LNCaP clone FGC (cell line): ENCODE results near the gene SCIN.
"Not testable (repeated sequence)": the region's sequence is repeated elsewhere in the genome, so short reads cannot be mapped to it uniquely, and the experiment has no call there.

Source experiments
- DNase-seq: peaks from one replicate; pipeline ENCODE4 v3.0.0-alpha.2; 2011; ENCODE audit warnings: low read depth
- H3K4me3 ChIP-seq: 2 replicates; pipeline ENCODE4 v1.5.1; 2011; ENCODE audit warnings: mild to moderate bottlenecking, low read depth, low read length, control low read depth
- TF ChIP-seq, protein P1 (sequence below): IDR thresholded peaks from 2 replicates; pipeline ENCODE4 v1.5.1; 2012; ENCODE audit warnings: mild to moderate bottlenecking; ENCODE audit not compliant: control insufficient read depth, insufficient read depth; ENCODE audit errors: extremely low read depth

Gene SCIN

DNA sequence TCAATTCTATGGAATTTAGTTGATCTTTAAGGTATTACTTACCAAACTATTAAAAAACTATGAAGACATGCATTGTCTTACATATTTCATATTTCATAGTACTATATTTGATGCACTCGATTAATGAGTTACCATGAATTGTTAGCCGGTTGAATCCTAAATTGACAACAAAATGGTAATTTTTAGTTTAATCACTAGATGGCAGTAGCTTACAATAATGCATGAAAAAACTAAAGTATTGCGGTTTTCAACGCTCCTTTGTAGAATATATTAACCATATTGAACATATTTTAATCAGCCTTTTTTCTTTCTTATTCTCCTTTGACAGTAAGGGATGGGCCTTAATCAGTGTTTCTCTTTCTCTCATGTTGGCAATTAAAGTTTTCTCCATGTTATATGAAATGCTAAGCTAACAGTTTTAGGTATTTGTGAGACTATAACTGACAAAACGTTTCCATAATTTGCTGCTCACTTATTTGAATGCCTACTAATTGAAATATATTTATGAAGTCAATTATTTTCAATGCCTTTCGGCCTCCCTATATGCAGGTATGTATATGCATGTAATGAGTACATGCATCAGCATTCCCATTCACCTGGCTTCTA, 68.4 kb downstream of the SCIN start:
- H3K4me3 ChIP-seq = no peak overlapping the region
- TF ChIP-seq, protein P1, sequence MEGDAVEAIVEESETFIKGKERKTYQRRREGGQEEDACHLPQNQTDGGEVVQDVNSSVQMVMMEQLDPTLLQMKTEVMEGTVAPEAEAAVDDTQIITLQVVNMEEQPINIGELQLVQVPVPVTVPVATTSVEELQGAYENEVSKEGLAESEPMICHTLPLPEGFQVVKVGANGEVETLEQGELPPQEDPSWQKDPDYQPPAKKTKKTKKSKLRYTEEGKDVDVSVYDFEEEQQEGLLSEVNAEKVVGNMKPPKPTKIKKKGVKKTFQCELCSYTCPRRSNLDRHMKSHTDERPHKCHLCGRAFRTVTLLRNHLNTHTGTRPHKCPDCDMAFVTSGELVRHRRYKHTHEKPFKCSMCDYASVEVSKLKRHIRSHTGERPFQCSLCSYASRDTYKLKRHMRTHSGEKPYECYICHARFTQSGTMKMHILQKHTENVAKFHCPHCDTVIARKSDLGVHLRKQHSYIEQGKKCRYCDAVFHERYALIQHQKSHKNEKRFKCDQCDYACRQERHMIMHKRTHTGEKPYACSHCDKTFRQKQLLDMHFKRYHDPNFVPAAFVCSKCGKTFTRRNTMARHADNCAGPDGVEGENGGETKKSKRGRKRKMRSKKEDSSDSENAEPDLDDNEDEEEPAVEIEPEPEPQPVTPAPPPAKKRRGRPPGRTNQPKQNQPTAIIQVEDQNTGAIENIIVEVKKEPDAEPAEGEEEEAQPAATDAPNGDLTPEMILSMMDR = peak; percentile 48
- DNase-seq = no peak

DNA sequence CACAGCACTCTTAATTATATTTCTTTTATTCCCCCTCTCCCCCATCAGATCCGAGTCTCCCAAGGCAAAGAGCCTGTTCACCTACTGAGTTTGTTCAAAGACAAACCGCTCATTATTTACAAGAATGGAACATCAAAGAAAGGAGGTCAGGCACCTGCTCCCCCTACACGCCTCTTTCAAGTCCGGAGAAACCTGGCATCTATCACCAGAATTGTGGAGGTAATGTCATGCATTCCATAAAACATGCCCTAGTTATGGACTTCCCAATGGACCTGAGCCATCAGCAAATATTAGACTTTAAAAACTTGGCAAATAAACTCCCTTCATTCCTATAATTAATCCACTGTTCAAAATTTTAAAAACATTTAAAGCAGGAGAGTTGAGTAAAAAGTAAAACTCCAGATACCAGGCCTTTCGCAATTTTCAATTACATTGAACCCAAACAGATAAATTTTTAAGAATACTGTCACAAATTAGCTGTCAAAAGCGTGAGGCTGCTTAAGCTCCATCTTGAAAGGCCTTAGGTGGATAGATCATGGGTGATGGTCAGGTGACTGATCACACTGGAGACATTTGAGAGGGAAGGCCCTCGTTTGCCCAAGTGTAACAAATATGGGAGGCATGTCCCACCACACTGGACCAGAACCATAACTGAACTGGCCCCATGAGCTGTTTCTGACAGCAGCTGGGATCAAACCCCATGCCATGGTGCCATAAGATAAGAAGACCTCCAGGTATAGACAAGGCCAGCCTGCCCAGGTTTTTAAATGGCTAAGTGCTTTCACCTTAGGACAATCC, 70.0 kb downstream of the SCIN start:
- no peak overlapping the region for H3K4me3 ChIP-seq
- DNase-seq = no peak
- TF ChIP-seq, protein P1 = no peak

DNA sequence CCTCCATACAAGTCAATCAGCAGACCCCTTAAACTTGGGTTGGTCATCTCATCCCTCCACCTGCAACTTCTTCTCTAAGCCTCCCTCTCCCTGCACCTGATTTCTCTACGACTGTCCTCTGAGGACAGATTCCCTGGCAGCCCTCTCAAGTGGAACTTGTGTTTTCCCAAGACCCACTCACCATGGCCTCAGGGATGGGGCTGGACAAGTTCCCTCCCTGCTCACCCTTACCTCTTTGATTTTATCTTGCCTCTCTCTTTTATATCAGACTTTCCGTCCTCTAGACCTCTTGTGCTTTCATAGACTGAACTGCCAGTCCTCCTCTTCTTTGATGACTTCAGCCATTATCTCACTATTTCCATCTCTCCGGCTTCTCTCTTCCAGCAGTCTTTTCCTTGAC, 70.7 kb downstream of the SCIN start:
- TF ChIP-seq, protein P1 = no peak
- H3K4me3 ChIP-seq = no peak overlapping the region
- no peak for DNase-seq

DNA sequence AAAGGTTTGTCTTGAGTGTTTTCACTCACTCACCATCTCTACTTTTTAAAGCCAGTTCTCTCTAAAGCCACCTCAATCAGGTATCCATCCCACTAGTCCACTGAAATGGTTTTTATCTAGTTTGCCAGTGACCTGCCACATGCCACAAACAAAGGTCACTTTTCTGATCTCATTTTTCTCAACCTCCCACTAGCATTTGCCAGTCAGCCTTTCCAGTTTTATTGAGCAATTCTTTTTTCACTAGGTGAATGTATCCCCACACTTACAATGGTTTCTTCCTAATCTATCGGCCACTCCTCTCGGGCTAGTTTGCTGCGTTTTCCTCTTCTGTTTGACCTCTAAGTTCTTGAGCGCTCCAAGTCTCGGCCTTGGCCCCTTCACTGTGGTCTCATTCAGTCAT, 72.0 kb downstream of the SCIN start:
- TF ChIP-seq, protein P1 = no peak
- H3K4me3 ChIP-seq = no peak overlapping the region
- no peak for DNase-seq

DNA sequence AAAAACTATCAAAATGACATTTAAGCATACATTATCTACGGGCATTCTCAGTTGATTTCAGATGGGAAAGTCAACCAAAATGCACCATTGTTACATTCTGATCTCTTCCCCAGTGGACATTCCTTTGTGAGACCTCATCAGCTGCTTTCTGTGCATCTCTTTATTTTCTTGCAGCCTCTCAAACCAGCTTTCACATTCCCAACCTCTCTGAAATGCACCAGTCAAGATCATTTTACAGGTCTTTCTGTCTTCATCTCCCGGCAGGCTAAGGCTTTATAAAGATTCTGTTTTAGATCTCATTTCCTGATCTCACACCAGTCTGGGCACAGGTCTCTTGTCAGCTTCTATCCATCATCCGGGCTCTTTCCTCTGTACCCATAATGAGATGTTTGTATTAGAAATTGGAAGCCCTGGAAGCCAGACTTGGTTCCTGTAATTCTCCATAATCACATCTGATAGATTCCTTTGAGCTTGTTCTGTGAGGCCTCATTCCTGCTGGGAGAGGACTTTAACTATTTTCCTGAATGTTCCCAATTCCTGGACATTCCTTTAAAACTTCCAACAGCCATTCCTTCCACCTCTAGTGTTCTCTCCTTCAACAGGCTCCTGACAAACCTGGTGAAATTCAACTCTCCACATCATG, 72.6 kb downstream of the SCIN start:
- DNase-seq = no peak
- TF ChIP-seq, protein P1 = no peak
- H3K4me3 ChIP-seq = no peak overlapping the region

DNA sequence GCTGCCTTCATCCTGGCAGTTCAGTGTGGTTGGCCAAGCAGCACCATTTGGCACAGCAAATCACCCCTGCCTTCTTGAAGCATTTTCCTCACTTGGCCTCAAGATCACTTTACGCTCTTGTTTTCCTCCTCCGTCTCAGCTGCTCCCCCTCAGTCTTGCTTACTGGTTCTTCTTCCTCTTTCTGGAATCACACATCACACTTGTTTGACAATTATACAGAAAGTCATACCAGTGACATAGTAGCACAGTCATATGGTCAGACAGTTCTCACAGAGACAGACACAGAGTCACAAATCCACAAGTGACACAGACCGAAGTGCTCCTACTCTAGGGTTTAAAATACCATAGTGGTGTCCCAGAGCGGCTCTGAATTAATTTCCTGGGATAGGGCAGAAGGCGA, 73.1 kb downstream of the SCIN start:
- no peak overlapping the region for H3K4me3 ChIP-seq
- TF ChIP-seq, protein P1 = no peak
- DNase-seq = no peak

DNA sequence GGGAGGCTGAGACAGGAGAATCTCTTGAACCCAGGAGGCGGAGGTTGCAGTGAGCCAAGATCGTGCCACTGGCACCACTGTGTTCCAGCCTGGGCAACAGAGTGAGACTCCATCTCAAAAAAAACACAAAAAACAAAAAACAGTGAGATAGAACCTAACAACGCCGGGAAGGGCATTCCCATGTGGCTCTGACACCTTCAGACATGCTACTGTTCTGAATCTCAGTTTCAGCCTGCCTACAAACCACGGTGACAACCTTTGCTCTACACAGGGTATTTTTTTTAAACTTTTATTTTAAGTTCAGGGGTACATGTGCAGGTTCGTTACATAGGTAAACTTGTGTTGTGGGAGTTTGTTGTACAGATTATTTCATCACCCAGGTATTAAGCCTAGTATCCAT, 74.7 kb downstream of the SCIN start:
- DNase-seq, H3K4me3 ChIP-seq: not testable (repeated sequence)
